Activated CD8-positive, alpha-beta memory T cell treated with anti-CD3 and anti-CD28 coated beads, Interleukin-2, amount 50 U/mL, for 24 hours (primary cell): ENCODE results near the gene KNOP1.

Experiments used
- DNase-seq: peaks from one replicate; pipeline ENCODE4 v3.0.0-alpha.2; 2020; ENCODE audit errors: extremely low read depth

Gene KNOP1

GRCh38 chr16:19707569-19708295, 10.3 kb downstream of the KNOP1 start:
- no peak for DNase-seq

DNA sequence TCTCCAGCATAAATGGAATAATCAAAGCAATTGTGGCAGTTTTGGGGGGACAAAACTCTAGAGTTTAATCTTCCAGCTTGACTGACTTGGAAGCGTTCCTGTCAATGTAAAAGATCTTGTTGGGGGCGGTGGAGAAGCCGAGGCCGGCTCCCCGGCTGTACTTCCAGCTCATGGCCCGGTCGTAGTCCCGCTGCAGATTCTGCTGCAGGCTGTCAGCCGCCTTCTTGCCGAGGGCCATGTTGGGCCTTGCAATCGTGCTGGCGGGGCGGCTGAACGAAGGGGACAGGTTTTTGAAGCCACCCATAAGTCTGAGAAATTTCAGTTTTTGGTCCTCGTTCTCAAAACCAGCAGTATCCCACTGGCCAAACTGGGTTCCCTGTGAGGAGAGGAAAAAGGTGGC, 11.2 kb downstream of the KNOP1 start:
- DNase-seq, result no peak

- DNase-seq, result no peak
Observed at GRCh38 chr16:19705843-19706242, 12.2 kb downstream of the KNOP1 start.

DNA sequence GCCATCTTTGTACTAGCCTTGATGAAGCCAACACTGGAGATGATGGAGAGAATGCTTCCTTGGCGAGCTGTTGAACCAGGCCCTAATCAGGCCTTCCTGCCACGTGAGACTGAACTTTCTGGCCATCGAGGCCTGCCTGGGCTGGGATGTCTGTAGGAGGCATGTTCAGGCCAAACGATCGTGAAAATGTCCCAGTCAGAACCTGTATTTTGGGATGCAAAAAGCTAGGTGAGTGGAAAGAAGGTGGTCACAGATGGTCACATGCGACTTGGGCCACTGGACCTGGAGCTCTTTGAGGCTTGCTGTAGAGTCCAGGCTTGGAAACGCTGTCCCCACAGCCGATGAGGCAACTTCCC, 12.9 kb downstream of the KNOP1 start:
- no peak for DNase-seq

GRCh38 chr16:19704321-19705145, 13.5 kb downstream of the KNOP1 start:
- no peak for DNase-seq

GRCh38 chr16:19703172-19703889, 14.7 kb downstream of the KNOP1 start:
- DNase-seq, result no peak

DNA sequence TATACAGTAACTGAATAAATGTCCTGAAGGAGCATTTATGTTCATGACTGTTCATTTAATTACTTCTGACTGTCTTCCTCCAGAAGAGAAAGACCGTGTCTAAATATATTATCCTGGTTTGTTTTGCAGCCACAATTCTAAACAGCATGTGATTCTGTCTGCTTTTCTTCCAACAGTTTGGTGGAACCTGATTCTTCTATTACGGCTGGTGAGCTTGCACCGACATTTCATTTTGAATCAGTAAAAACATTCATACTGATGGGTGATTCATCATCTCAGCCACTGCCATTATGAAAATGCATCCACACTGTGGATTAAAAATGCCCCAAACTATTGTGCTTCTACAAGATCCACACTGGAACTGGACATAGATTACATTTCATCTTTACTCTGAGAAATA, 16.9 kb downstream of the KNOP1 start:
- no peak for DNase-seq

DNA sequence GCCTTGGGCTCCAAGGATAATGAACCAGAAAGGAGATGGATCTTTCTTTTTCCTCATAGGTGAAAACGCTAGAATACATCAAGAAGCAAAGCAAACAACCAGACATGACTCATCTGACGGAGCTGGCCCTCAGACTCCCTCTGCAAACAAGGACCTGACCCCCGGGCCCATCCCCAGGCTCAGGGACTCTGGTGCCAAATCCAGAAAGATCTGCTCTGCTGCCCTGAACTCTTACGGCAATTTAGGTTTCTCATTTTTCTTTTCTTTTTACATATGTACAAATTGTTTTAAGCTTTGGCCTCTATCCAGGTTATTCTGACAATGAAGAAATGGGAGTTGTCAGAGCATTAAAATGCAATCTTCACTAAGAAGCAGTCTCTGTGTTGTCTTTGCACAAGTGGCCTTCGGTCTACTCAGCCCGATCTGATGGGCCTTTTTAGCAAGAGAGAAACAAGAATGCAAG, 17.7 kb downstream of the KNOP1 start:
- no peak for DNase-seq

DNA sequence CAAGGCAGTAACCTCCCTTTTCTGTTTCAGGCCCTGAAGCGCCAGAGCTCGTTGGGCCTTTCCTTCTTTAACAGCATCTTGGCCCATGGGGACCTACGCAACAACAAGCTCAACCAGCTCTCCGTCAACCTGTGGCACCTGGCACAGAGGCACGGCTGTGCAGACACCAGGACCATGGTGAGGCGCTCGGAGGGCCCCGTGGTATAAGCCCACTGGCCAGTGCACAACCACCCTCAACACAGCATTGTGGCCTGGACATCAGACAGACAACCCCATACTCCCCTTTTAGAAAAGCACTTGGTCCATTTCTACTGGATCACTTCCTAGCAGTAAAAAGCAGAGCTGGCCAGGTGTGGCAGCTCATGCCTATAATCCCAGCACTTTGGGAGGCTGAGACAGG, 18.6 kb downstream of the KNOP1 start:
- DNase-seq, result no peak

DNA sequence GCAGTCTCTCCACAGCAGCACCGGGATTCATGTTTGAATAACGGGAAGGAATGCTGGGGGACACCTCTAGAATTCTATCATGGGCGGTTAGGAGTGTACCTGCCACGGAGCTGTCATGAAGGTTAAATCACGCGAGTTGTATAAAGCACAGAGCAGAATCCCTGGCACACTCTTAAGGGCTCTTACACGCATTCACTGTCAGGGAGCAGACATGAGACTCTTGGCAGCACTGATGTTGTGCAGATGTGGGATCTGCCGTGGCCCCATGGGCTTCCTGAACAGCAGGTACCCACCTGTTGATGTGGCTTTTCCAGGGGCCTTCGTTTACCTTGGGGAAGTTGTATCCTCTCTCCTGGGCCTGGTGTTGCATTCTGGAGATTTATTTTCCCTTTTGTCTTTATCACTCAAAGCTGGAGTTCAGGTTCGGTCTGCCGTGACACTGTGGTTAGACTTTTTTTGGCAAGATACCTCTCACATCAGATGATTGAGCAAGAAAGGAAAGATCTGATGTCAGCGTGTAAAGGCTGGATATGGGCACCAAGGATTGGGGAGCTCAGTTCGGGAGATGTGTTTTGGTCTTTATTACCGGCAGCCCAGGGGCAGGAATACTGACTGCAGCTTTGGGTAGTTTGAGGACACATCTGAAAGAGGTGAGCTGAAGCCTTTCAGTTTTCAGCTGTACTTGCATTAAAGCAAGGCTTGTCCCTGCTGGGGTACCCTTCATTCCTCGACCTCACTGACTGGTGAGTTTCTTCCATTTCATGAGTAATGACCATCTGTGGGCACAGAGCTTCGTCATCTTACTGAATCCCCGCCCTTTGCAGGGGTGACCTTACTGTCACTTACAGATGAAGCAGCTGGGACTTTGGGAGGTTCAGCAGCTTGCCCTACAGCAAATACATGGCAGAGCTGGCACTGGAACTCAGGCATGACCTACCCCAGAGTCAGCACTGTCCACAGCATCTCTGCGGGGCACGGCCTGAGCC, 19.3 kb downstream of the KNOP1 start:
- no peak for DNase-seq

- DNase-seq, result no peak
Observed at GRCh38 chr16:19697756-19698318, 20.2 kb downstream of the KNOP1 start.

GRCh38 chr16:19696961-19697360, 21.1 kb downstream of the KNOP1 start:
- DNase-seq, result no peak

DNA sequence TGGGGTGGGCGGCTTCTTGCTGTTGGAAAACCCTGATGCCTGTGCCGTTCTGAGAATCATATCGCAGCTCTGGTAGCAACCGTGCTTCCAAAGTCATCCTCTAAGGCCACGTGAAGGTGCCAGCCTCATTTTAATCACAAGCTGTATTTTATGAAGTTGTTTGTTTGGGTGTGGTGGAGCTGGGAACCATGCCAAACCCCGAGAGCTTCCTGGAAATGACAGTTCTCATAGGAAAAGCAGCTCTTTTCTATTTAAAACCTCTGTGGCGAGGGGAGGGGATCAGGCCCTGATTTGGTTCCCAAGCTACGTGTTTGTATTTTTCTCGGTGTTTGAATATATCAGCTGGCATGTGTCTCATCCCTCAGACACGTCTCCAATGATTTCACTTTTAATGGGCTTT, 21.7 kb downstream of the KNOP1 start:
- DNase-seq, result no peak

GRCh38 chr16:19694989-19695388, 23.0 kb downstream of the KNOP1 start:
- DNase-seq, result no peak

DNA sequence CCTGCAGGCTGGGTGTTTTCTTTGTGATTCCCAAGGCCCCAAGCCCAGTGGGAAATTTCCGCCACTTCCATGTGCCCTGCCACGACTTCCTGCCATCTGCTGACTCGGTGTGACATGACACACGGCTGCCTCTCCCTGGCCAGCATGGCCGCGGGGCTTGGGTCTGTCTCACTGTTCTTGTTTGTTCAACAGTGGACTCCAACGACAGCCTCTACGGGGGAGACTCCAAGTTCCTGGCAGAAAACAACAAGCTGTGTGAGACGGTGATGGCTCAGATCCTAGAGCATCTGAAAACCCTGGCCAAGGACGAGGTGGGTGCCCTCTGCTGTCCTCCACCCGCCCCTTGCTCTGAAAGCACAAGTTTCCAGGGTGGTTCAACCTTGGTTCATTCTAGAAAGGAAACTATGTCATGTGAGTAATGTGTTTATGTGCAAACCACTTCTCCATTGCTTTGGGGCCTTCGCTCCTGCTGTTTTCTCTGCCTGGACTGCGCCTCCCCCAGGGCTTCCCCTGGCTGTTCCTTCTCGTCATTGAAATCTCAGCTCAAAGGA, 26.8 kb downstream of the KNOP1 start:
- no peak for DNase-seq

GRCh38 chr16:19690196-19690595, 27.8 kb downstream of the KNOP1 start:
- DNase-seq, result no peak

- DNase-seq, result no peak
Observed at GRCh38 chr16:19689342-19689741, 28.7 kb downstream of the KNOP1 start.

DNA sequence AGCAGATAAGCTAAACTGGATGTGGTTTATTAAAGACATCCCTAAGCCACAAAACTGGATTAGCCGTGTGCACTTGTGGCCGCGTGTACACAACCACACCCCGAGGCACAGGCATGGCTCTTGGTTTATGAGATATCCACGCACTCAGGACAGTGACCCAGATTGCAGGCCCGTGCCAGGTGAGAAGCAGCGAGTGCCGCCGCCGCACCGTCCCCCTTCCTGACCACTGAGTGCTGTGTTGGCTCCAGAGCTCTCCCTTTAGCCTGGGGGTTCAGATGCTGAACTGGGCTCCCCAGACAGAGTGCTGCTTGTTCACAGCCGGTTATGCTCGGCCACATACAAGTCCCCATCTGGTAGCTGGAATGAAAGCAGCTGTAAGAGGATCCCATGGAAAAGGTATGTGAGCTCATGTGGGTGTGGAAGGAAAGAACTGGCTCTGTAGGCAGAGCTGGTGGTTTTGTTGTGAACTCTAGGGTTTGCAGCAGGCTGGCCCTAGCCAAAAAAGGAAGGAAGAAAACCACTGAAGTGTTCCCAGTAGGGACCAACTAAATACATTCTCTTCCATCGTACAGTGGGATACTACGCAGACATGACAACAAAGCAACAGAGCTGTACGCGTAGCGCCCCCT, 29.5 kb downstream of the KNOP1 start:
- DNase-seq, result no peak

DNA sequence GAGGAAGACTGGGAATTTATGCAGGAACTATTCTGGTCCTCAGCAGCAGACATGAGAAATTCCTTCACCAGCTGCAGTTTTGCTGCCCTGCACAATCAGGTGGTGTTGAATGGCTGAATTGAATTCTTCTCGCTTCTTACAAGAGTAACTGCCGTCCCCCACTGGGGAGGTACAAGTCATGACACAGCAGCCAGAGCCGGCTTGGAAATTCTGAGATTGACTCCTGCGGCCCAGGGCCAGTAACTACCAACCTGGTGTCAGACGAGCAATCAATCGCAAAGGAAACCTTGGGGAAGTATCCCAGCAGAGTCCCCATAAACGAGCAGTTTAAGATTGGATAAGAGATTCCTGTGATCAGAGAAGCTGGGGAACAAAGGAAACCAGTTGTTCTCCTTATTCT, 30.7 kb downstream of the KNOP1 start:
- DNase-seq, result no peak

- DNase-seq, result no peak
Observed at GRCh38 chr16:19685176-19685575, 32.9 kb downstream of the KNOP1 start.
